GM18909 (cell line): ENCODE data around the gene TMEM207.

Source experiments
- ATAC-seq: cut with Tn5 transposase; IDR thresholded peaks from one replicate; pipeline ENCODE4 v1.9.1; 2021; ENCODE audit warnings: mild to moderate bottlenecking; ENCODE audit not compliant: unreplicated experiment, poor library complexity

The TMEM207 gene

DNA sequence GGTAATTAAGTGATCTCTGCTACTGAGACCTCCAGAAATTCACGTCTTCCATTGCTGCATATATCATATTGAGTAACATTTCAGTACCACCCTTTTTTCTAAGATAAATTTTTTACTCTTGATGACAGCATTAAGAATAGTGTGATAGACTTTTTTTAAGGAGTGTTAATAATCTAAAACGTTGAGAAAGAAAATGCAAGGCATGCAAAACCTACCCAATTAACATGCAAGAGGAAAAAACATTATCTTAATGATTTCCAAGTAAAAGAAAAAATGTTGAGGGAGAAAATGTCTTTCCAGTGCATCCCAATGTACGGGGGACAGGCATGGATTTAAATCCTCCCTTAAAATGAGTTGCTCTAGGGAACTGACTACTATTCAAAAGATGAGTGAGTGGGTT lies 61.0 kb downstream of the TMEM207 start:
- ATAC-seq = no peak

DNA sequence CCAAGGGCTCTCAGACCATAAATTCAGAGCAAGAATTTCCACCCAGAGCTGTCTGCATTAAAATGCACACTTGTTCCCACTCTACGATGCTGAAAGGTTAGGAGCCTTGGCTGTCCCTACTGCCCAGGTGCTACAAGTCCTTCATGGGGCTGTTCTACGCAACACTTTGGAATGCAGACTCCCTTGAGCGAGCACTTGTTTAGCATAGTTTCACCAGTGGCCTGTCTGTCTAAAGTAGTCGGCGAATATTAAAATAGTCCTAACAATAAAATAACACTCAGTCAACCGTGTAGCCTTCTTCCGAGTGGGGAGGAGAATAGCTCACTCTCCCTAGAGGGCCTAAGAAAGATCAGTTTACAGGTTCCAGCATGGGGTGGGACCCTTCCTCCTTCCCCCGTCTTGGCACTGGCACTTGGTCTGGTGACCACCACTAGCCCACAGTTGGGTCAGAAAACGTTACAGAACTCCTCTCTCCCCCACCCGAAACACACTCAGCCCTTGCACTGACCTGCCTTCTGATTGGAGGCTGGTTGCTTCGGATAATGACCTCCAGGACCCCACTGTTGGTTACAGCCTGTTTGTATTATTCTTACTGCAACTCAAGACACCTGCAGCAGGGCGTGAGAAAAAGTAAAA lies 62.0 kb downstream of the TMEM207 start, which contains the start of gene CLDN16:
CLDN16 (plus strand) TSS at position 586 of the 636 bp plus-strand sequence. CDS start 167 bp downstream, outside the sequence.
- no peak for ATAC-seq

DNA sequence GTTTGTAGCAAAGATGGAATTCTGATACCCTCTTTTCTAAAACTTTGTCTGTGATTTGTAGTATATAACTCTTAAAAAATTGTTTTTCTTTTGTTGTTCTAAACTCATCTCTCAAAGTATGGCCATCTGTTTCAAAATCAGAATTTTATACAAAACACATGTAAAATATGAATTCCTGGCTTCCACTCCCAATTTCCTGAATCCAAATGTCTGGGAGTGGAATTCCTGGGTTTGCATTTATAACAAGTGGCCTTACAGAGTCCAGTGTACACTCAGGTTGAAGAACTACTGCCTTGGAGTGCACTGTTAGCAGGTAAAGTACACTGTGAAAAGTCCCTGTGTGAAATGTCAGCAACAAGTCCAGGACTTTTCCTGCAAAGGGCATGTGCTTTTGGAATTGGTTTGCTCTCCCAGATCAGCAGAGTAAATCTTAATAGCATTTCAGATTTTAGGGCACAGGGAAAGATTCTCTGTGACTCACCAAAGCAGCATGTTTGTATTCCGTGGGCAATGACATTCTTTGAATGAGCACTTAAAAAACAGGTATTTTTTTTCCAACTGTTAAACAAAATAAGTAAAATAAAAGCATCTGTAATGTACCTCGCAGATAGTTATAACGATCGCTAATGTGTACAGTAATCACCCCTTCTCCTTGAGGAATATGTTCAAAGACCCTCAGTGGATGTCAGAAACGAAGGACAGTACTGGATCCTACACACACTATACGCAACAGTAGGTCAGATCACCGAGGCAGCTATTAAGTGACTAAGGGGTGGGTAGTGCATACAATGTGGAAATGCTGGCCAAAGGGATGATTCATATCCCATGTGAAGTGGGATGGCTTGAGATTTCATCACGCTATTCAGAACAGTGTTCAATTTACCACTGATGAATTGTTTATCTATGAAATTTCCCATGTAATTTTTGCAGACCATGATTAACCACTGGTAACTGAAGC lies 63.7 kb downstream of the TMEM207 start:
- ATAC-seq = no peak

- peak; percentile 94 for ATAC-seq
These were observed 65.4 kb downstream of the TMEM207 start for GRCh38 chr3:190384309-190384756.

DNA sequence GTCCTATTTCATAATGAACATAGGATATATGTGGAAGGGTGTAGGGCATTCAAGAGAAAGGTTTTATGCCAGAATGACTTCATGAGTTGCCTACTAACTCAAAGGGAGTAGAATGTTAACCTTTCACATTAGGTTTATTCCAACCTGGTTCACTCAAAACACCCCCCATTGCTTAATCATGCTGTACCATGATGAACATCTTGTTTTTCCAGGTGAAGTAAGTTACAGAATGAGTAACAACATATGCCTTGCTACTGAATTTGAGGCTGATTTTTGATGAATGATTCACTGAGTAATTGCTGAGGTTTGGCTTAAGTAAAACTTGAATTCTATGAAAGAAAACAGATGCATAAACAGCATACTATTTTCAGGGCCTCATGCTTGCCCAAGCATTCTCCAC lies 67.6 kb downstream of the TMEM207 start:
- no peak for ATAC-seq

- ATAC-seq = no peak
These were observed 68.3 kb downstream of the TMEM207 start for GRCh38 chr3:190381441-190381840.

DNA sequence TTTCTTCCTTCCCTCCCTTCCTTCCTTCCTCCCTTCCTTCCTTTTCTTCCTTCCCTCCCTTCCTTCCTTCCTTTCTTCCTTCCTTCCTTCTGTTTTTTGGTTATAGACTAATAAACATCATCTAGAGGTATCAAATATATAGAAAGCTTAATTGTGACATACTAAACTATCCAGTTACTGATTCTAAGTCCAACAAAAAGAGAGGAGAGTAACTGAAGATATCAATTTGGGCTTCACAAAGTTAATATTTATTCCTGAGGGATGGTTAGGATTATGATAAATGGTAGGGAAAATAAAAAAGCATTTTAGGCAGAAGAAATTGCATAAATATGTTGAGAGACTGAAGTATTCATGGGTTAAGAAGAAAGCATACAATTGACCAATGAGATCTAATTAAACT lies 69.5 kb downstream of the TMEM207 start:
- ATAC-seq = no peak
